ENCODE results near the gene PNLIPRP2. TPM values are rescaled to one million over a fixed set of nuclear protein-coding genes. Genes with fewer than 3 reads are reported as not detected.

PNLIPRP2 gene
- polyA plus RNA-seq, 1 of the 3 experiments (the other 2 are of a cell fraction), result not detected

GRCh38 chr10:116670706-116671105, 50.0 kb downstream of the PNLIPRP2 start (continued):
- no peak for TF ChIP-seq FOXM1 (IDR thresholded peaks at IDR 0.05; ENCODE audit: low read depth)
- no peak for TF ChIP-seq JUND (IDR thresholded peaks at IDR 0.05)
- no peak for TF ChIP-seq GATA2 (CRISPR knock-in tag; IDR thresholded peaks at IDR 0.05)
- TF ChIP-seq USF1 (IDR thresholded peaks at IDR 0.05; ENCODE audit: borderline replicate concordance, low read depth), result no peak
- TF ChIP-seq GABPA (IDR thresholded peaks at IDR 0.05; ENCODE audit: low read depth), result no peak
- no peak for TF ChIP-seq REST (IDR thresholded peaks at IDR 0.05; ENCODE audit: low read depth, low read length)
- no peak for TF ChIP-seq EP300 (IDR thresholded peaks at IDR 0.05; ENCODE audit: borderline replicate concordance in 1 of 2, low read depth in 1 of 2, low read length in 1 of 2)
- TF ChIP-seq FOSL2 (IDR thresholded peaks at IDR 0.05; ENCODE audit: borderline replicate concordance, low read depth), result no peak

GRCh38 chr10:116671274-116671926, 50.6 kb downstream of the PNLIPRP2 start:
- H3K79me2 ChIP-seq (ENCODE audit: insufficient read depth), result no peaks in the 10 kb centered on the region
- H3K9ac ChIP-seq, result no peak overlapping the region
- peak overlapping the region; percentile 18 for H3K4me2 ChIP-seq
- H4K20me1 ChIP-seq (ENCODE audit: insufficient read depth), result no peaks in the 10 kb centered on the region
- H3K27ac ChIP-seq (ENCODE audit: low read depth in 2 of 2, low read length in 1 of 2), result no peak overlapping the region
- CTCF ChIA-PET, result interaction anchor here (1.7 to 3.0 kb wide), 2 partner anchors 11 to 117 kb away, joined by 14 to 18 read pairs; no protein-coding TSS in a partner anchor
- peaks cover 4 to 11% of the 10 kb centered on the region in 2 experiments; a peak in 2 of 4 replicates for H3K4me1 ChIP-seq (ENCODE audit: control insufficient read depth in 1 of 2, insufficient read depth in 2 of 2, low read depth in 1 of 2, low read length in 1 of 2)
- DNase-seq, result no peak
- POLR2A ChIA-PET, result no interaction called here
- H3K4me3 ChIP-seq (ENCODE audit: low read depth in 2 of 2, low read length in 1 of 2), result no peak overlapping the region
- no peaks in the 10 kb centered on the region for H3K9me3 ChIP-seq
- no peaks in the 10 kb centered on the region for H3K9me2 ChIP-seq
- no peaks in the 10 kb centered on the region for H3K27me3 ChIP-seq (ENCODE audit: insufficient read depth)
- H3F3A ChIP-seq (replicated peaks; ENCODE audit: insufficient read depth), result no peaks in the 10 kb centered on the region
- H3K36me3 ChIP-seq (replicated peaks in 1 of 2; ENCODE audit: control insufficient read depth in 1 of 2, insufficient read depth in 2 of 2, low read length in 1 of 2), result no peaks in the 10 kb centered on the region
- TF ChIP-seq JUND (IDR thresholded peaks at IDR 0.05), result 0 out of 2 replicates have a peak, but pooled peaks have one; percentile 16
- TF ChIP-seq POLR2AphosphoS5 (IDR thresholded peaks at IDR 0.05; ENCODE audit: low read depth, low read length), result no peak
- TF ChIP-seq ZBTB33 (IDR thresholded peaks at IDR 0.05; ENCODE audit: borderline replicate concordance, low read depth), result no peak
- TF ChIP-seq FOXM1 (IDR thresholded peaks at IDR 0.05; ENCODE audit: low read depth), result no peak
- no peak for TF ChIP-seq FOXJ3 (CRISPR knock-in tag; IDR thresholded peaks at IDR 0.05)
- TF ChIP-seq RXRA (IDR thresholded peaks at IDR 0.05; ENCODE audit: borderline replicate concordance, low read depth), result no peak
- TF ChIP-seq ELF1 (IDR thresholded peaks at IDR 0.05), result no peak
- TF ChIP-seq TCF12 (IDR thresholded peaks at IDR 0.05), result peak; percentile 44; the same call in 1 of the 2 replicates
- TF ChIP-seq SIN3A (IDR thresholded peaks at IDR 0.05; ENCODE audit: borderline replicate concordance, low read depth, low read length), result no peak
- no peak for TF ChIP-seq NRF1 (IDR thresholded peaks at IDR 0.05; ENCODE audit: low read depth, low read length)
- TF ChIP-seq, protein P1, sequence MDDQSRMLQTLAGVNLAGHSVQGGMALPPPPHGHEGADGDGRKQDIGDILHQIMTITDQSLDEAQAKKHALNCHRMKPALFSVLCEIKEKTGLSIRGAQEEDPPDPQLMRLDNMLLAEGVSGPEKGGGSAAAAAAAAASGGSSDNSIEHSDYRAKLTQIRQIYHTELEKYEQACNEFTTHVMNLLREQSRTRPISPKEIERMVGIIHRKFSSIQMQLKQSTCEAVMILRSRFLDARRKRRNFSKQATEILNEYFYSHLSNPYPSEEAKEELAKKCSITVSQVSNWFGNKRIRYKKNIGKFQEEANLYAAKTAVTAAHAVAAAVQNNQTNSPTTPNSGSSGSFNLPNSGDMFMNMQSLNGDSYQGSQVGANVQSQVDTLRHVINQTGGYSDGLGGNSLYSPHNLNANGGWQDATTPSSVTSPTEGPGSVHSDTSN (IDR thresholded peaks at IDR 0.05), result peak; percentile 38; the same call in 1 of the 2 replicates
- H2AFZ ChIP-seq (ENCODE audit: low read depth), result peak overlapping the region; percentile 4; the same call in 1 of the 2 replicates
- 21% methylated on average over 5 of the region's 5 CpGs for WGBS (ENCODE audit: low lambda C conversion rate)
